ENCODE measurements around the gene RNF212. TPM values are rescaled to one million over a fixed set of nuclear protein-coding genes. Genes with fewer than 3 reads are reported as not detected.

RNF212 gene
- total RNA-seq, 3 donors from 2014 or later (not counting 1 experiment from before 2014, with no cell fraction given): 1.0 to 2.0 (median 1.7) TPM

DNA sequence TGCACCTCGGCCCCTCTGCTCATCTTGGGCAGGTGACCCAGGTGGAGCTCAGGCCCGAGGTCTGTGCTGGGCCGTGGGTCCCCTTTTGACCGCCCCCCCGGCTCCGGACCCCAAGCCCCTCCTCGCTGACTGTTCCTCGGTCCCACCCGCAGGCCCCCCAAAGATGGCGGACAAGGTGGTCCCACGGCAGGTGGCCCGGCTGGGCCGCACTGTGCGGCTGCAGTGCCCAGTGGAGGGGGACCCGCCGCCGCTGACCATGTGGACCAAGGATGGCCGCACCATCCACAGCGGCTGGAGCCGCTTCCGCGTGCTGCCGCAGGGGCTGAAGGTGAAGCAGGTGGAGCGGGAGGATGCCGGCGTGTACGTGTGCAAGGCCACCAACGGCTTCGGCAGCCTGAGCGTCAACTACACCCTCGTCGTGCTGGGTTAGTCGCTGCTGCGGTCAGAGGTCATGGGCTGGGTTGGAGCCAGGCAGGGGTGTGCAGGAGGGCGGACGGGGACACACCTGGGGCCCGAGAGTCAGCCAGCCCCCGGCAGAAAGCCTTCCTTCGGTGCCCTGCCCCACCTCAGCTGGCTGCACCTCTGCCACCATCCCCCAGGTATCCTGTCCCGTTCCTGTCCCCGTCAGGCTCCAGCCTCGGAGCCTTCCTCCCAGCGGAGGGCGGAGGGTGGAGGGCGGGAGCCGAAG lies 91.2 kb downstream of the RNF212 start:
- no peak overlapping the region for H3K27ac ChIP-seq (ENCODE audit: low read length)
- no peaks in the 10 kb centered on the region for H3K4me1 Mint-ChIP-seq
- H3K36me3 ChIP-seq (ENCODE audit: control insufficient read depth, insufficient read depth, low read length): no peaks in the 10 kb centered on the region
- H3K27ac Mint-ChIP-seq: no peak overlapping the region
- DNase-seq (no peak), ATAC-seq (no peak)
- no peaks in the 10 kb centered on the region for H3K27me3 ChIP-seq (ENCODE audit: control insufficient read depth, insufficient read depth, low read length)
- H3K9me3 Mint-ChIP-seq: no peaks in the 10 kb centered on the region
- intact Hi-C loops (cut with micrococcal nuclease): no loop called here
- H3K36me3 Mint-ChIP-seq: no peaks in the 10 kb centered on the region
- no peaks in the 10 kb centered on the region for H3K27me3 Mint-ChIP-seq (ENCODE audit: low read depth in 2 of 2)
- H3K4me1 ChIP-seq (ENCODE audit: control insufficient read depth, insufficient read depth, low read length): peaks cover 4% of the 10 kb centered on the region
- WGBS (ENCODE audit: insufficient coverage): 94% methylated on average over 46 of the region's 46 CpGs
- no peak for TF ChIP-seq CTCF (IDR thresholded peaks at IDR 0.05)
- no peak overlapping the region for H3K4me3 ChIP-seq (ENCODE audit: low read length)
- no peak overlapping the region for H3K4me3 Mint-ChIP-seq
- H3K9me3 ChIP-seq (ENCODE audit: control insufficient read depth, insufficient read depth, low read length): no peaks in the 10 kb centered on the region

Other genes starting within 250 kb of the RNF212 start
- 100 to 1,000 TPM; 349 to 358 (median 349) TPM for gene GAK, start 181.2 kb downstream of the RNF212 start, total RNA-seq
- gene TMEM175, start 181.1 kb downstream of the RNF212 start, total RNA-seq: 10 to 100 TPM; 72.8 to 79.8 (median 73.2) TPM
- 10 to 100 TPM; 64.2 to 79.5 (median 65.2) TPM for gene DGKQ, start 140.0 kb downstream of the RNF212 start, total RNA-seq
- 10 to 100 TPM; 38.7 to 43.6 (median 43.0) TPM for gene IDUA, start 126.5 kb downstream of the RNF212 start, total RNA-seq
- gene SLC26A1, start 120.2 kb downstream of the RNF212 start, total RNA-seq: under 1 TPM; 0.19 to 0.80 (median 0.61) TPM
- 10 to 100 TPM; 28.0 to 39.8 (median 32.5) TPM for gene FGFRL1, start 101.9 kb downstream of the RNF212 start, total RNA-seq
- 1,000 to 10,000 TPM; 1,124 to 1,574 (median 1,339) TPM for gene SPON2, start 59.0 kb upstream of the RNF212 start, total RNA-seq
- 100 to 1,000 TPM; 384 to 388 (median 388) TPM for gene CTBP1, start 135.6 kb upstream of the RNF212 start, total RNA-seq
- gene MAEA, start 176.3 kb upstream of the RNF212 start, total RNA-seq: 10 to 100 TPM; 63.5 to 89.2 (median 64.0) TPM
- 10 to 100 TPM; 48.0 to 59.4 (median 56.4) TPM for gene UVSSA, start 233.6 kb upstream of the RNF212 start, total RNA-seq

Data from natural killer cell (primary cell).